NCI-H2171 (cell line): ENCODE data around the gene GPAM.

Source experiments
- DNase-seq: peaks from one replicate; lab custom pipeline; 2025; lab: John Stamatoyannopoulos, UW

GPAM gene

DNA sequence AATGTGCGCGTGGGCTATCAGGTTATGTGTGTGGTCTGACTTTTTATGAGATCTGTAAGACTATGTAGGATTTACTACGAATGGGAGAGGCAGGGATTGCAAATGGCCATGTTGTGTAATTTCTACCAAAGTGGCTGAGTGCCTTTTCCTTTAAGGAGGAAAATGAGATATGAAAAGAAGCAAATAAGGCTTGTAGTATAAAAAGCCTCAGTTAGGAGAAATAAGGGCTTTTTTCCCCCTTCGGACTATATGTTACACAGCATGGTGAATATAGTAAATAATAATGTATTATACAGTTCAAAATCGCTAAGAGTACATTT, 447 bp upstream of the GPAM start:
- peak; percentile 16 for DNase-seq

DNA sequence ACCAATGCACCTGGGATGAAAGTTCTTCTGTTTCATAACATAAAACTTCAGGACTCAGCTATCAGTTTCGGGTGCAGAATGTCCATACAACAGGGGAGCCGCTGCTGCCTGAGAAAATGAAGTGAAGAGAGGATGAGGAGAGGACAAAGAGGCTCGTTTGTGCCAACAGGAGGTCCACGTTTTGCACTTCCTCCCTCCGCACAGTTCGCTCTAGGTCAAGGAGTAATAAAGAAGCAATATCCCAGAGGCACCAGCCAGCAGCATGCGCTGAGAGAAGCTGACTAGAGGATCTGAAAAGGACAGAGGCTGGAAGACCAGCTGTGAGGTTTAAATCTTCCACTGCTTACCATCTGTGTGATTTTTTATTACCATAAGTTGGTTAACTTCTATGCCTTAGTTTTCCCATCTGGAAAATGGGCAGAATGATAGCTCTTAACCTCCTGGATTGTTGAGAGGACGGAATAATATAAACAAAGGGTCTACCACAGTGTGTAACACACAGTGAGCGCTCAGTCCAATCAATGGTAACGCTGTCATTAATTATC, 709 bp downstream of the GPAM start:
- DNase-seq = no peak

DNA sequence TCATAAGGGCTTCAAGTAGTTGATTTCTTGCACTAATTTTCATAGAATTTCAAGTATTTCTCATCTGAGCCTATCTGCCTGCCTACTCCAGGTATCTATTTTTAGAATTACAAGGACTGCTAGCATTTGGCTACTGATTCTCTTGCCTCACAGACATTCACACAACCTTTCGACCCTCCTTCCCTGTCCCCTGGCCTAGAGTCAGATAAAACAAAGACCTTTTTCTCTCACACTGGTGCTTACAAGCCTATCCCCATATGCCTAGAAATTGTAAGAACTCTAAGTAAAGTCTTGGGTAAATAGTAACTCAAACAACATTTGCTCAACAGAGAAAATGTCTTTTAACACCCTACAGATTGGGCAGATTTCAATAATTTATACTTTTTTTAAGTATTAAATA, 6.3 kb downstream of the GPAM start:
- DNase-seq = no peak

DNA sequence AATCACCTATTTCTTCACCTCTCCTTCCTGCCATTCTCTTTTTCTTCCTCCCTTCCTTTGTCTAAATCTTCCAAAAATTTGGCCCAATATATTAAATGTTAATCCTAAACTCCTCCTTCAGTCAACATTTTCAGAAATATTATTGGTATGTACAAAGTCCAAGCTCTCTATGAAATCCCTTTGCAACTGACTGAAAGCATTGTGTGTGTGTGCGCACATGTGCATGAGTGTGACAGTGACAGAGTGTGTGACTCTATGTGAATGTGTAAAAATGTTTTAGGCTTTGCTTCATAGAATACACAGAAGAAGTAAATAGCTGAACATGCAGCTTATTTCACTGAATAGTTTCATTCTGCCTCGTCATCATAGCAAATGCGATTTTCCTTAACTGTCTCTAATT, 7.0 kb downstream of the GPAM start:
- DNase-seq = no peak

DNA sequence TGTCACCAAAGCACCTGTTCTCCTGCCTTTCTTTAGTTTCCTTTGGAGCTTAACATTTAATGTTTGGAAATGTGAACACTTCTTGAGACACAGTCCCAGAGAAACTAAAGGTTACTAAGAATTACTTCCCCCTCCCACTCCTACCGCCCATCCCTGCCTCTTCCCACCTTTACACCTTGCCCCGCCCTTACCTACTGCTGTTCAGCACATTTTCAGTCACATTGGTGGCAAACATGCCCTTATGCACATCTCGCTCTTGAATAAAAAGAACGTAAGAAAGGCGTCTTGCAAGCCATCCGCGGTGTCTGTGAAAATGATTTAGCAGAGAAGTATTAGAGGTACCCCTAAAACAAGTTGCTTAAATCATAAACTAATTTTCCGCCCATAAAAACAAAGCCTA, 8.2 kb downstream of the GPAM start:
- no peak for DNase-seq

DNA sequence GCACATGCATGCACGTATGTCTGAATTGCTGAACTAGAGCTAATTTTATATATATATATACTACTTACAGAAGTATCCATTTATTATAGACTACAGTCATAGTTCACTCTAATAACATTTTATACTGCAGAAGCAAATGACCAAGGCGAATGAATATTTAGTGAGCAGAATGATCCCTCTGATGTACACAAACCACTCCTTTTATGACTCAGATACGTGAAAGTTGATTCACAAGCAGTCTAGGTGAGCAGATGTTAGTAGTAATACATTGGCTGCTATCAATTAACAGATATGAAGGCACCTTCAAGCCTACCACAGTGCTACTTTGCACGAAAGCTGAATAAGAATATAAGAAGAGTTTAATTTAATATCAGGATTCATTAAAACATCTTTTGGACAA, 10.4 kb downstream of the GPAM start:
- no peak for DNase-seq

DNA sequence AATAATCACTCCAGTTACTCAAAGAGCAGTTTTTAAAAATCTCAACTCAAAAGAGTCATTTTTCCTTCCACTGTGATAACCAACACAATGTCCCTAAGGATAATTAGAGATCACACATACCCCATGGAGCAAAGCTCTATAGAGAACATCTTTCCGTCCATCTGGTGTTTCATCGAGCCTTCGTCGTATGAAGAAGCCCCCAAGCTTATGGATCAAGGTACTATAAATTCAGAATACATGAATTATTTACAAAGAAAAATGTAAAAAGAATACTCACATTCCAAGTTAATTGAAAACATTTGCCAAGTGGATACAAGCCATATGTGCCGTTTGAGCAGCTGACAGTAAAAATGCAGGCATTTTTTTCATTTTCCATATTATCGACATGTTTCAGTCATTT, 14.8 kb downstream of the GPAM start:
- no peak for DNase-seq

DNA sequence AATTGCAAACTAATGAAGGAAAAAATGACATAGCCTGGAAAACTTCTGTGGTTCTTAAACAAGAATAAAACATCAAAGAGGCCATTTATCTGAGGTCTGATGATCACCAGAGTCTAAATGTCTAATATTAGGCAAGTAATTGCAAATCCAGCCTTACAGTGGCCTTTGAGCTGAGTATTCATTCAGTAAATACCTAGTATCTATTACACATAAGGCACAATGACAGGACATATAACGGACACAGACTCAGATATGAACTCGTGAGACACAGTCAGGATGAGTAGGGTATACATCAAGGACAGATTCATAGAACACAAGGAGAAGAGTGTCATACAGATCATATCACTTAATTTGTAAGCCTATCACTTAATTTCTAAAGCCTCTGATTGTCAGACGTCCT, 16.8 kb downstream of the GPAM start:
- no peak for DNase-seq

DNA sequence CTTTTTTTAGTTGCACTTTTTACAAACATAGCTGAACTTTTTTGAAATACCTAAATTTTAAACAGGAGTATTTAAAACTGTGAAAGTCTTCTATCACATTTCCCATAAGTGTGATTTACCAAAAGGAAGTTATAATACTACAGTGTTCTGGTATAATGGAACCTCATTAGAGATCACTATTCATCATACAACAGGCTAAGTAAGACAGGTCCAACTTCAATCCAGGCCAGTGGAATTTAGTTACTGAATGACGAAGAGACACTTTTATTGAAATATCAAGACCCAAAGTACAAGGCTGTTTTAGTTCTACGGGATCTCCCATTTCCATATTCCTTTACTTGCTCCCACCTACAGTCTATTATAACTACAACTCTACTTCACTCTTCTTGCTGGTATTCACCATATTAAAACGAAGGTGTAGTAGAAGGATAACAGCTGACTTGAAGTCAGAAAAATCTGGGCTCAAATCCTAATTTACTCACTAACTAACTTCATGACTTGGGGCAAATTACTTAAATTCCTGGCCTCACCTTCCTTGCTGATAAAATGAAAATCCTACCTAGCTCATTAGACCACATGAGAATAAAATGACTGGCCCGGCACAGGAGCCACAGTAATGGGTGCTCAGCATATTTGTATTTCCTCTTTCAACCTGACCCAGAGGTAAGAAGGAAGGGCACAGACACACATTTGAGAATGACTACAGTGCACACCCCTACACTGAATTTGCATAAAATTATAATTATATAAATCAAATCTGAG, 21.6 kb downstream of the GPAM start:
- no peak for DNase-seq

DNA sequence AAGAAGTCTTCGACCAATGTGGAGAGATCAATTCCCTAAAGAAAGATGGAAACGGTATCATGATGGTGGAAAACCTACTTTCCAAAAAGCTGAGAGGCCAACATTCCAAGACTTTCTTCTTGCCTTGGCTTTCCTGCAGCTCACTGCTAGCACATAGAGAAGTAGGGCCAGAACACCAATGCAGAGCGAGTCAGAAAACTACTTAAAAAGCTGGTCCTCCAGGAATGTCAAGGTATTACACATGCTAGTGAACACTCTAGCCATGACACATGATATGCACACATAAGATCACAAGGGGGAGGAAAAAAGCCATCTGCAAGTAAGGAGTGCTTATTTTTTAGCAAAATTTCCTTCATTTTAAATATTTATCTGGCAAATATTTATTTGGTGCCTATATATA, 22.7 kb downstream of the GPAM start:
- DNase-seq = no peak

DNA sequence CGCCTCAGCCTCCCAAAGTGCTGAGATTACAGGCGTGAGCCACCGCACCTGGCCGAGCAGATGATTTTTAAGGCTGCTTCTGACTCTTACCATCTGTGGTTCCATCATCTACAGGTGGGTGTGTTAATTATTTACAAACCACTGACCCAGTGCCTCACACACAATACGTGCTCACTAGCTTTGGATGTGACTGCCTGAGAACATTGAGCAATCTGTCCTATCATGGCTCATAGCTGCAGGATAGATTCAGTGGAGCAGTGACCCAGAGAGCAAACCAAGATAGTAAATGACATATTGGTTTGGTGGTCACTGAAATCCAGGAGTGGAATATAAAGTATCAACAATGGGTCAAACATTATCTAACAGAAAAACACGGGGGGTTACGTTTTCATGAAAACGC, 24.1 kb downstream of the GPAM start:
- DNase-seq = no peak

DNA sequence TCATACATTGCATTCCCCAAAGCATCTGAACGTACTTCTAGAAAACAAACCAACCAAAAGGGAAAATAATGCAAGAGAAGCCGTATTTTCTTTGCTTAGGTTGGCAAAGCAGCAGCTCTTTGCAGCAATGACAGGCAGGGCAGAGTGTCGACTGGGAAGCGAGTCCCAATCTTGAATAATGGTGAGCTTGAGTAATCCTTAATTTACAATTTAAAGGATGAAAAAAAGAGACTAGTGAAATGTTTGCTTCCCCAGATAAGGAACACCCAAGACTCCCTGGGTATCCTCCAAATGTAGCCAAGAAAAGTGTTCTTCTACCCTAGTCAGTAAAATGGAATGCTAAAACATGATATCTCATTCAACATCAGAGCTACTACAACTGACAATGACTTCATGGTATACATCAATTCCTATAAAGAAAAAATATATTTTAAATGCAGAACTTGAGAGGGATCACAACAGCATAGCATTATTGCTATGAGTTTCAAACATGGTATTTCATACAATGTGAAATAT, 32.0 kb downstream of the GPAM start:
- no peak for DNase-seq

DNA sequence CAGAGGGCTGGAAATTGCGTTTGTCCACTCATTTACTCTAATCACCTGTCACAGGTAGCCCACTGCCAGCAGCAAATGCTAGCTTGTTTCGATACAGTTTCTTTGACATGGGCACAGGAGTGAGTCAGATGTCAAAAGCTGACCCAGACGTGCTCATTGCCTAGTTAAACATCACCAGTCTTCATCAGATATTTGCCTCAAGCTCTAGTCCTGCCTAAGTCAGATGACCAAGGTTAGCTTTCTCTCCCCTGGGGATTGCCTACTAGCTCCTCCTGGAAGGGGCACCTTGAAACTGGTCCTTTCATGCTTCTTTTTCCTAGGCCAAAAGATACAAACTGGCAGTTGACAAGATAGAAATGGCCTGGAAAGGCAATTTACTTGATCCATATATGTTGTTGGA, 35.2 kb downstream of the GPAM start:
- no peak for DNase-seq

DNA sequence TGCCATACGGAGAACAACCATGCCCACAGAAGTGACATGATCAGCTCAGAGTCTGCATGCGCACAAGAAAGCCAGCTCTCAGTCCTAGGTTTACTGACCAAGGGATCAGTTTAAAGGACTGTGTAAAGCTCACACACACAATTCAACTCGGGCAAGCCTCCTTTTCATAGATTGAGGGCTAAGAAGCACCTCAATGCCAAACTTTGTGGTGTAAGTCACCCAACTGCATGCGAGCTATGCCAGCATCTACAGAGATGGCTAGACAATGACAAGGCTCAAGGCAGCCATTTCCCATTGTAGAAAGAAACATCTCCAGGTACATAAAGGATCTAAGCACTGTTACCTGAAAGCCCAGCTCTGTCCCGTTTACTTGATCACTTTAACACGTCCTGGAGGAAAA, 36.8 kb downstream of the GPAM start:
- no peak for DNase-seq

DNA sequence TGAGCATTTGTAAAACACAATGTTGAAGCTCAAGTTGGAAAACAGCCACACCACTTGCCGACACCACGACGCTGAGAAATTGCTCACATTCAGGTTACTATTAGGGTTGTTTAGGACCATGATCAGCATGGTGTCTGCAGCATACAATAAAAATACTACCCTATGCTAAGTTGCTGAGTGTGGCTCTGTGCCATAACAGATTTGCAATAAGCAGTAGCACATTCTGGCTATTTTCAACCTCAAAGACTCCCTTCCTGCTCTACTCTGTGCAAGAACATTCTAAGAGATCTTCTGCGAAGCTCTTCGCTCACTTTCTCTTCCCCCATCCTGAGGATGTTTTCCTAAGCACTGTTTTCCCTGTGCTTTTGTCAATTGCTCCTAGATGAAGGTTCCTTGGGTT, 38.3 kb downstream of the GPAM start:
- DNase-seq = no peak

DNA sequence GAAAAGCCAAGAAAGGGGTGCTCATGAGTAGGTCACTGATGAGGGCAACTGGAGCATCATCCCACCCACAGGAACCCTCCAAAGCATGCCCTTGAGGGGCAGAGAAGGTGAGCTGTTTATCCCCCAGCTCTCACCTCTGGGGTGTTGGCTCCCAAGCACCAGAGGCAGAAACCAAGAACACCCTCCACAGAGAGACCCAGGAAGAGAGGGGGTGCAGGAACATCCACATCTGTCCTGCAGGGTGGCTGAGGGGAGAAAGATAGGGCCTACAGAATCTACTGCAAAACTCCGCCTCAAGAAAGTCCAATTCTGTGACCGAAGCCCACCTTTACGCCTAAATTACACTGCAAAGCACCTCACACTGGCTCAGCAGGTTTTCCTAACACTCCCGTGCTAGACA, 40.1 kb downstream of the GPAM start:
- no peak for DNase-seq

DNA sequence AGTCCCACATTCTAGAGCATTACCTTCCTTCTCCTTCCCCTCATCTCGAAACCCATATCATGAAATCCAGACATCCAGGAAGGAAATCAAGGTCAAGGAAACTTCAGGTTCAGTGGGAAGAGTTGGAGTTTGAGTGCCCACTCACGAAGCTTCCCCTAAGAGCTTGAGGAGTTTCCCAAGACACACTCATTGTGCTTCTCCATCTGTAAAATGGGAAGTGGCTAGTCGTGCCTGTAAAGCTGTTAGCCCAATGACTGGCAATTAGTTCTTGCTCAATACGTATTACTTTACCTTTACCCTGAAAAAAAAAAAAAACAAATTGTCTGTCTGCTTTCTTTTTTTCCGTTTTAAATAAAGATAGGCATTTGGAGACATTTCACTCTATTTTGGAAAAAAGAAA, 42.3 kb downstream of the GPAM start:
- DNase-seq = no peak

DNA sequence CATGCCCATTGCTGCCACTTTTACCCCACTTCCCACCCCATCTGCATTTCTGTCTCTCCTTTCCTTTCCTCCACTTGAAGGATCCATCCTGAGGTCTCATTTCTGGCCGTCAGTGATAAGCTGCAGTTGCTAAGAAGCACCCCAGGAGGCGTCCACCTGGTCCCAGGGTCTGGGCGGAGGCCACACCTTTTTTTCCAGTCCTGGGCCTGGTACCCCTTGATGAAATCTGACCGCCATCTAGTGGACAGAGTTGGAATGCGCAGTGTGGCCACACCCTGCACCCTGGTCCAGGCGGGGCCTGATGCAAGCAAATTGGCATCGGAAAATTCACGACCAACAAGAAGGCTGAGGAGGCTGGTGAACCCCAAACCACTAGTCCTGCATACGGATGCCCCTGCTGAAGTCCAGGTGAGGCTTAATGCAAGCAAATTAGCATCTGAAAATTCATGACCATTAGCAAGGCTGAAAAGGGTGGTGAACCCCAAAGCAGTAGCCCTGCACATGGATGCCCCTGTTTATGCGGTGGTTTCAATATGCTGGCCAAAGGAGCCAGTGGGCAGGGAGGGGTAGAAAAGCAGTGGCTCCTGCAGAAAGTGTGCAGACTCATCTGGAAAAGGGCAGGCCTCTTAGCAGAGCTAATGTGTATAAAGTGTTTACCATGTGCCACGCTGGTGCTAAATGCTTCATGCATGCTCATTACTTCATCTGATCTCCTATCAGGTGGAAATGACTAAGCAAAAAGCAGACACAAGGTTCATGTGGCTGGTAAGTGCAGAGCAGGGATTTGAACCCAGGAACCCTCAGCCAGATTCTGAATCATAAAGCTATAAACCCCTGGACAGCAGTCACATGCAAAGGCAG, 43.2 kb downstream of the GPAM start:
- DNase-seq = peak; percentile 40

DNA sequence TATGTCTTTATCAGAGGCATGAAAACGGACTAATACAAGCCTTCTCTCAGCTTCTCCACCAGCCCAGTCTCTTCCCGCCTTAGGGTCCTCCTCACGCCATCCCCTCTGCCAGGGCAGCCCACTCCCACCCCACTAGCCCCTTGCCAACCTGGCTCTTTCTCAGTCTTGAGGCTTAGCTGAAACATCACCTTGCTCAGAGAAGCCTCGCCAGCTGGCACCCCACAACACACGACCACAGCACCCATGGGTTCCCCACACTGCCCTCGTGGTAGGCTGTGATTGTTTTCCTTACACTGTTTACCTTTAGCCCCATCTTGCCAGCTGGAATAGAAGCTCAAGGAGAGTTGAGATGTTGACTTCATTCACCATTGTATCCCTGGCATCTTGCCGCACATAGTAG, 44.4 kb downstream of the GPAM start:
- no peak for DNase-seq

DNA sequence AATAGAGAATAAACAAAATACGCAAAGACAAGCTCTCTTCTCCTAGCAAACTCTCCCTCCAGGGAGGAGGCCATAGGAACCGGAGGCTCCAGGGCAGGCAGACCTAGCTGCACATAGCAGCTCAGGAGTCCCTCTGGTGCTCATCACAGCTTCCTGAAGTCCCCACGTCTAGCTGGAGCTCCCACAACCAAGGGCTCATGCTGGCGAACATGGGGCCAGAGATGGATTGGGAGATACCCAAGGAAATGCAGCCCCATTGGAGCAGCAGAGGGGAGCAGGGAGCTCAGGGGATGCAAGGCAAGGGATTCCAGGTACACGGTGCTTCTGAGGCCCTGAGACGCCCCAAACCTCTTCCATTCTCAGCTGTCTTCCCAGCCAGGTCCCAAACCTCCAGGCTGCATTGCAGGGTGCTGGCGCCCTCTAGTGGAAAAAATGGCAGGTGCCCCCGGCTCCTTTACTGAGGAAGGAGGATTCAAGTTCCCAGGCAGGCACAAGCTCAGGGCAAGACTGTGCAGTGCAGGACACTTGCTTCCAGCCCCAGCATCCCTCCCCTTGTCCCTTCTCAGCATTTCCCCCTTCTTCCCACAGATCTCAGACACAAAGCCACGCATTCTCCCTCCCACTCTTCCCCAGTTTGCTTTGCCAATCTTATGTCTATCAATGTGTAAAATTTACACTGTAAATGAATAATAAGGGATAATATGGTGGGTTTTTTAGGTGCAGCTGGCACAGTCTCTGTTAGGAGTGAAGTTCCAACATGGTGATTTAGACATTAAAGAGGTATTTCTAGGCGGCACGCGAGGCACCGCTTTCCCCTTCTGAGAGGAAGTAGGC, 46.2 kb downstream of the GPAM start:
- peak; percentile 1 for DNase-seq

DNA sequence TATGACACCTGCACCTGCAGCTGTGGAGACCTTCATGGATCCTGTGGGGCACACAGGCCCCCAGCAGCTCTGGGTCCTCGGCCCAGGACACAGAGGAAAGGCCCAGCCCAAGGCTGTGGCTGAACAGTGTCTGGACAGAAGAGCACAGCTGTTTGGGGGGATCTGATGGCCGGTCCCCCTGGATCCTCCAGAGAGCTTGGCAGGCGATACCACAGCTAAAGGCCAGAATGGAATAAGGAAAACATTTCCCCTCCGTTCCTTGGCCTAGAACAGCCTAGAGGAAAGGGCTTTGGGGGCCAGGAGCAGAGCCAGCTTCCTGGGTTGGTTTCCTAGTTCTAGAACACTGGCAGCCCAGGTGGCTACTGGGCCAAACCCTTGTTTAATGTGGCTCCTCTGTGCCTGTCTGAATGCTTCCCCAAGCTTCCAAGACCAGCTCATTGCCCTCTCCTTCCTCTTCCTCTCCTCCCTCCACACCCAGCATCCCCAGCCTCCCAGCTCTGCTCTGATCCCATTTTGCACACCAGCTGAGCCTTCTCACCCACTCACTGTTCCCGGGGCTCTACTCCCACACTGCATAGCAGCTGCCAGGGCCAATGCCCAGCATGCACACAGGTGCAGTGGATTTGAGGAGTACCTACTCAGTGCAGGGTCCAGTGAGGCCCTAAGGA, 46.9 kb downstream of the GPAM start:
- no peak for DNase-seq

DNA sequence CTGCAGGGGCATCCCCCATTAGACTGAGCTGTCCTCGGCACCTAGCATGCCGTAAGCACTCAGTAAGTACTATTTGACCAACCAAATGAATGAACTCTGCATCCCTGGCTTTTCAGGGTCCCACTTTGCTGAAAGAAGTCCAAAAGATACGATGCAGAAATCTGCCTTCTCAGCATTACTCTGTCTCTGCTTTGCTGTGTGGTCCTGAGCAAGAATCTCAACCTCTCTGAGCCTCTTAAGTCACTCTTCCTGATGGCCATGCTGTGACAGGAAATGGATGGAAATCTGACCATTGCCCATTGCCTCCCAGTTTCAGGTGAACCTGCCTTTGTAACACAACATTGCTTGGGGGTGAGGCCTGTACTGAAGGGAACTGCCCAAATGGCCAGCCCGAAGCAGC, 48.0 kb downstream of the GPAM start:
- DNase-seq = no peak
